ENCODE data around the gene PRORP.
A peak's percentile ranks its signal among the peaks of the same experiment; 100 is the strongest.
"Not testable (repeated sequence)": the region's sequence is repeated elsewhere in the genome, so short reads cannot be mapped to it uniquely, and the experiment has no call there.

PRORP gene

GRCh38 chr14:35121887-35122695 is at the start of gene PRORP, which contains the start of gene PPP2R3C:
TSS of gene PRORP (plus strand) at chr14:35122552. CDS start at chr14:35123246, 694 bp downstream.
TSS of gene PPP2R3C (minus strand) at chr14:35121990. CDS start at chr14:35121959, 31 bp downstream.
- DNase-seq (ENCODE audit: low read depth) = peak; percentile 81

- DNase-seq (ENCODE audit: low read depth) = no peak
Measured at GRCh38 chr14:35073486-35073885, 48.9 kb upstream of the PRORP start.

DNA sequence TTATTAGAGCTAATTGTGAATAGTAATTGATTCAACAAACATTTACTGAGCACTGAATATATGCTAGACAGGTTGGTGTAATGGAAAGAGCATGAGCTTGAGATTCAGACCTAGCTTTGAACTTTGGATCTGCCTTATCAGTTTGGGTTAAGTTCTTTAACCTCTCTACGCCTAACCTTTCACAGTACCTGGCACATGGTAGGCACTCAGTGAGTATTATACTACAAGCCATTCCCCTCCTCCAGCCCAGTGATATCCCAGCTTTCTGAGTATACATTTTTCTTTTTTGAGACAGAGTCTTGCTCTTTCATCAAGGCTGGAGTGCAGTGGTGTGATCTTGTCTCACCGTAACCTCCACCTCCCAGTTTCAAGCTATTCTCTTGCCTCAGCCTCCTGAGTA is 44.3 kb upstream of the PRORP start:
- no peak for DNase-seq (ENCODE audit: low read depth)

GRCh38 chr14:35079742-35080141 is 42.6 kb upstream of the PRORP start:
- DNase-seq (ENCODE audit: low read depth) = no peak

DNA sequence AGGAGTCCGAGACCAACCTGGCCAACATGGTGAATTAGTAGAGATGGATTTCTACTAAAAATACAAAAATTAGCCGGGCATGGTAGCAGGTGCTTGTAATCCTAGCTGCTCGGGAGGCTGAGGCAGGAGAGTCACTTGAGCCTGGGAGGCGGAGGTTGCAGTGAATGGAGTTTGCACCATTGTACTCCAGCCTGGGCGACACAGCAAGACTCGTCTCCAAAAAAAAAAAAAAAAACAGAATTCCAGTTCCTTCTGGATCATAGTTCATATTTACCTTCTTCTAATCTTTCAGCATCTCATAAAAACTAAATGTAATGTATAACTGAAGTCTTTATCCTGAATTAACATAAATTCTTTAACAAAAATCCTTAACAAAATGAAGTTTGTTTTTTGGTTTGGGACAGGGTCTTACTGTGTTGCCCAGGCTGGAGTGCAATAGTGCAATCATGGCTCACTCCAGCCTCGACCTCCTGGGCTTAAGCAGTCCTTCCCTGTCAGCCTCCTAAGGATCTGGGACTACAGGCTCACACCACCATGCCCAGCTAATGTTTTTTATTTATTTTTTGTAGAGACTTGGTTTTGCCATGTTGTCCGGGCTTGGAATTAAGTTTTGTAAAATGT is 38.7 kb upstream of the PRORP start:
- DNase-seq (ENCODE audit: low read depth) = no peak

DNA sequence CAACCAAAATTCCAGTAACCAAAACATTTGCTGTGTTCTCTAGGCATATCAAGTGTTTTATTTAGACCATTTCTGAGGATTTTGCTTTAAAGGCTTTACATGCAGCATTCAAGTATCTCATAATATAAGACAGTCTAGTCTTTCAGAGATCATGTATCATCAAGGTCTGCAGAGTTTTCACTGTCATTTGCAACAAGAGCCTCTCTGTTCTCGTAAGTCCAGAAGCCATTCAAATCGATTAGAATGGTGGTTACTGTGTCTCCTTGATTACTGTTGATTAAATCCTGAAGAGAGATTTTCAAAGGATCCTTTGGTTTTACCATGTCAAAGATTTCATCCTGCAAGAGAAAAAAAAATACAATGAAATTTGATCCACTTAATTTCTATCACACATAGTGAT is 36.9 kb upstream of the PRORP start:
- no peak for DNase-seq (ENCODE audit: low read depth)

DNA sequence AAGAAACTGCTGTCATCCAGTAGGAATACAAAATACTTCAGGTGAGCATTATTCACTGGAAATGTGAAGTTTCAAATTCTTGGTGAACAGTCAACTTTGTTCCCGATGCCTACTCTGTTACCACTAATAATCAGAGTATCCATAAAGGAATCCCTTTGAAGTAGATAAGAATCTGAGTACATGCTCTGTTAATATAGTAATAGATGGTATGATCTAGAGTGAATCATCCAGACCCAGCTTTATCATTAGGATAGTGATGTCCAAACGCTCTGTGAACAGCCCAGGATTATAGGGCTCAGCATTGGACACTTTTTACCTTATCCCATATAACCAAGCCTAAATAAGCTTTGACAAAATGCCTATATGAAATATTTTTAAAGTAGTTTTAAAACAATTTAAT is 33.8 kb upstream of the PRORP start:
- DNase-seq (ENCODE audit: low read depth) = no peak

GRCh38 chr14:35094645-35095044 is 27.7 kb upstream of the PRORP start:
- DNase-seq (ENCODE audit: low read depth) = not testable (repeated sequence)

- DNase-seq (ENCODE audit: low read depth) = no peak
Measured at GRCh38 chr14:35107866-35108265, 14.5 kb upstream of the PRORP start.

DNA sequence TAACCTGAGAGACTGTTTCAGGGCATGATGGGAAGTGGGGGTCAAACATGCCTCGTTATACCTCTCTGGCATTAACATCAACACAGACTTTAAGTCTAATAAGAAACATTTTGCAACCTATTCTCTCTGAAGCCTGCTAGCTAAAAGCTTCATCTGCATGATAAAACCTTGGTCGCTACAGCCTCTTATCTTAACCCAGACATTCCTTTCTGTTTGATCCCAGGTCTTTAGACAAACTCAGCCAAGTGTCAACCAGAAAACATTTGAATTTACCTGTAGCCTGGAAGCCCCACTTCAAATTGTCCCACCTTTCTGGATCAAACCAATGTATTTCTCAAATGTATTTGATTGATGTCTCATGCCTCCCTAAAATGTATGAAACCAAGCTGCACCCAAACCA is 9.7 kb upstream of the PRORP start:
- DNase-seq (ENCODE audit: low read depth) = no peak

DNA sequence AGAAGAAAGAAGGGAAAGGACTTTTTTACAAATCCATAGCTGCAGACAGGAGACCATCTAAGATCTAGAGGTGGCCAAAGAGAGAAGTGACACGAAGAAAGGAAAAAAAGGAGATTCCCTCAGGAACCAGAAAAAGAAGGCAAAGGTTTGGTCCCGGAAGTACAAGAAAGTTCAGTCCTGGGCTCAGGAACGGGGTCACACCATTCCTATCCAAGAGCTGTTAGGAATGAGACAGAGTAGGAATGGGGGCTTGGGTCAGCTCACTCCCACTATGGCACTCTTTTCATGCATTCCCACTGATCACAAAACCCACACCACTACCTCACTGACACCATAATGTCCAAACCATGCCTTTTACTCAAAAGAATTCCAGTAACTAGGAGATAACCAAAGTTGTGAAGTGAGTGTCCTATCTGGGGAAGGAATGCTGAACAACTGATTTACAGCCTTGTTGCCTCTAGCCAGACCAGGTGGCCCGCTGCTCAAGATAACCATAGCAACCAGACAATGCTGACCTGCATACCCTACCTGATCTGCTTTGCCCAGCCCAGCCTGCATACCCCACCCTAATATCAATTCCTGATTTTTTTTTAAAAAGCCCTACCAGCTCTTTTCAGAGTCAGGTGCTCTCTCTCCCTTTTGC is 8.9 kb upstream of the PRORP start:
- no peak for DNase-seq (ENCODE audit: low read depth)

GRCh38 chr14:35114036-35114435 is 8.3 kb upstream of the PRORP start:
- DNase-seq (ENCODE audit: low read depth) = no peak

DNA sequence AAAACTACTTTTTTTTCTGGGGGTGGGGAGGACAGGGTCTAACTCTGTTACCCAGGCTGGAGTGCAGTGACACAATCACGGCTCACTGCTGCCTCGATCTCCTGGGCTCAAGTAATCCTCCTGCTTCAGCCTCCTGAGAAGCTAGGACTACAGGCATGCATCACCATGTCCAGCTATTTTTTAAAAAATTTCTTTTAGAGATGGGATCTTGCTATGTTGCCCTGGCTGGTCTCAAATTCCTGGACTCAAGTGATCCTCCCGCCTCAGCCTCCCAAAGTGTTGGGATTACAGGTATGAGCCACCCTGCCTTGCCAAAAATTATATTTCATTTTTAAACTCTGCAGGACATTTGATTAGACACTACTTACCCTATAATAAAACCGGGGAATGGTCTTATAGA is 6.1 kb upstream of the PRORP start:
- DNase-seq (ENCODE audit: low read depth) = no peak

DNA sequence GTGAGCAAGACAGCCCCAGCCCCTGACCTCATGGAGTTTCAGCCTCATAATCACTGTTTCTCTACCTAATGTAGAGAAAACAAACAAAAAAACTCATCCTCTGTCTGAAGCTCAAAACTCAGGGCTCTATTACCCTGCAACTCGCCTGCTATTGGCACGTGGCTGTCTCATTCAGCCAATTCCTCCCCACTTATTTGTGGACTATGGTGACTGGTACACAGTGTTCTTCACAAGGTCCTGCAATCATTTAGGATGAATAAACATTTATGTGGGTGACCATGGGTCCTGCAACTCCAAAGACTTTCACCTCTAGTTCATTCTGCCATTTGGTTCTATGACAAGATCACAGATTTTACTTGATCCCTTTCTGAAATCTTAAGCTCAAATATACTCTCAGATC is 5.2 kb upstream of the PRORP start:
- DNase-seq (ENCODE audit: low read depth) = no peak

DNA sequence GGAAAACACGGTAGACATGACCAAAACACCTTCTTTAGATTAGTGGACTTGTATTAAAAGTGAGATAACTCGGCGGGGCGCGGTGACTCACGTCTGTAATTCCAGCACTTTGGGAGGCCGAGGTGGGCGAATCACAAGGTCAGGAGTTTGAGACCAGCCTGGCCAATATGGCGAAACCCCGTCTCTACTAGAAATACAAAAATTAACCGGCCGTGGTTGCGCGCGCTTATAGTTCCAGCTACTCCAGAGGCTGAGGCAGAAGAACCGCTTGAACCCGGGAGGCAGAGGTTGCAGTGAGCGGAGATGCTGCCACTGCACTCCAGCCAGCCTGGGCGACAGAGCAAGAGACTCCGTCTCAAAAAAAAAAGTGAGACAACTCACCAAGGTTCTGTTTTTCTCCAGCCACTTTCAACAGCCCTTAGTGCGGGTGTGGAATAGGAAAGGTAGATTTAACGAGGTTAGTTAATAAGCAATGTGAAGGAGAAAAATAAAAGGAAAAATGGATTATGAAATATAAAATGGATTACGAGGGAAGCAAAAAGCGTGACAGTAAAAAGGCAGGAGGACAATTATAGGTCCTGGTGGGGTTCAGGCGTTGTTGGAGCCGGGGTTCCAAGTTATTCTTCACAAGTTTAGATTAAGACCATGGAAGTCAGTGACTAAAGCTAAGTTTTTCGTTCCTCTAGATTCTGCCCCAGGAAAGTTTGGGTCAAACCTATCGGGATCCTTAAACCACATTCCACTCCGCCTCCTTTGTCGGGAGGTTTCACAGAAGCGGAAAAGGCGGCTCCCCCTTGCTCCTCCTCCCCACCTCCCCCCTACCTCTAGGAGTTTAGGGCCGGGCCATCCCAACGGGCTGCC is 1.1 kb upstream of the PRORP start:
- no peak for DNase-seq (ENCODE audit: low read depth)

- no peak for DNase-seq (ENCODE audit: low read depth)
Measured at GRCh38 chr14:35122696-35123387, 490 bp downstream of the PRORP start.

GRCh38 chr14:35123388-35123703 is 994 bp downstream of the PRORP start:
- no peak for DNase-seq (ENCODE audit: low read depth)

GRCh38 chr14:35124127-35124526 is 1.8 kb downstream of the PRORP start:
- no peak for DNase-seq (ENCODE audit: low read depth)

- DNase-seq (ENCODE audit: low read depth) = no peak
Measured at GRCh38 chr14:35133542-35134328, 11.4 kb downstream of the PRORP start.

DNA sequence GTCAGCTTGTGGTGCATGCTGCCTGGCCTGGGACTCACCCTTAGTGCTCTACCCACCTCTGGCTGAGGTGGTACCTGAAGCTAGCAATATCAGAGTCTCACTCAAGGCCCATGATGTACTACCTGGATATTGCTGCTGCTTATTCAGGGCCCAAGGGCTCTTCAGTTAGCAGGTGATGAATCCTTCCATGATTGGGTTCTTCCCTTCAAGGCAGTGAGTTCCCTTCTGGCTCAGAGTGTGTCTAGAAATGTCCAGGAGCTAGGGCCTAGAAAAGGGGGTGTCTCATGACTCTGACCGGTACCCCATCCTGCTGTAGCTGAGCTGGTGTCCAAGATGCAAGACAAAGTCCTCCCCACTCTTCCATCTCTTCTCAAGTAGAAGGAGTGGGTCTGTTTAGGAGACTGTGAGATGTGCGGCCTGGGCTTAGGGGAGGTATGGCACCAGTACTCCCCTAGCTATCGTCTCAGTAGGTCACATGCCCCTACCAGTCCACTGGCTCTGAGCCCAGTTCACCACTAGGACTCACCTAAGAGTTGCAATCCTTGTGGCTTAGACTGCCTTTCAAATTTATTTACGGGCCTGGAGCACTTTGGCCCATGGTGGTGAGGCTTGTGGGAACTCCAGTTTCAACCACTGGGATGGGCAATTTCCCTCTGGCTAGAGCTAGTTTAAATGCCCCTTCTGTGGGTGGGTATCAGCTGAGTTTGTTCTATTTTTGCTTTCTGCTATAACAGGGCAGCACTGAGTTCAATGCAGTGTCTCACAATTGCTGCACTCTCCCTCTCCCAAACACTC is 12.2 kb downstream of the PRORP start:
- no peak for DNase-seq (ENCODE audit: low read depth)

All from stromal cell of bone marrow (primary cell).